ENCODE measurements around the gene MYCN. TPM values are rescaled to one million over a fixed set of nuclear protein-coding genes. Genes with fewer than 3 reads are reported as not detected.

The MYCN gene
- total RNA-seq, 2 donors from 2014 or later = 0.14 to 3.5 TPM

DNA sequence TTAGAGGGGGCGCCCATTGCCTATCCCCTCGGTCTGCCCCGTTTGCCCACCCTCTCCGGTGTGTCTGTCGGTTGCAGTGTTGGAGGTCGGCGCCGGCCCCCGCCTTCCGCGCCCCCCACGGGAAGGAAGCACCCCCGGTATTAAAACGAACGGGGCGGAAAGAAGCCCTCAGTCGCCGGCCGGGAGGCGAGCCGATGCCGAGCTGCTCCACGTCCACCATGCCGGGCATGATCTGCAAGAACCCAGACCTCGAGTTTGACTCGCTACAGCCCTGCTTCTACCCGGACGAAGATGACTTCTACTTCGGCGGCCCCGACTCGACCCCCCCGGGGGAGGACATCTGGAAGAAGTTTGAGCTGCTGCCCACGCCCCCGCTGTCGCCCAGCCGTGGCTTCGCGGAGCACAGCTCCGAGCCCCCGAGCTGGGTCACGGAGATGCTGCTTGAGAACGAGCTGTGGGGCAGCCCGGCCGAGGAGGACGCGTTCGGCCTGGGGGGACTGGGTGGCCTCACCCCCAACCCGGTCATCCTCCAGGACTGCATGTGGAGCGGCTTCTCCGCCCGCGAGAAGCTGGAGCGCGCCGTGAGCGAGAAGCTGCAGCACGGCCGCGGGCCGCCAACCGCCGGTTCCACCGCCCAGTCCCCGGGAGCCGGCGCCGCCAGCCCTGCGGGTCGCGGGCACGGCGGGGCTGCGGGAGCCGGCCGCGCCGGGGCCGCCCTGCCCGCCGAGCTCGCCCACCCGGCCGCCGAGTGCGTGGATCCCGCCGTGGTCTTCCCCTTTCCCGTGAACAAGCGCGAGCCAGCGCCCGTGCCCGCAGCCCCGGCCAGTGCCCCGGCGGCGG lies 1.7 kb downstream of the MYCN start:
- DNase-seq (ENCODE audit: low spot score) = no peak
- TF ChIP-seq POLR2AphosphoS5 (IDR thresholded peaks at IDR 0.05) (no peak), POLR2A (IDR thresholded peaks at IDR 0.05) (no peak)
- TF ChIP-seq, protein P1, sequence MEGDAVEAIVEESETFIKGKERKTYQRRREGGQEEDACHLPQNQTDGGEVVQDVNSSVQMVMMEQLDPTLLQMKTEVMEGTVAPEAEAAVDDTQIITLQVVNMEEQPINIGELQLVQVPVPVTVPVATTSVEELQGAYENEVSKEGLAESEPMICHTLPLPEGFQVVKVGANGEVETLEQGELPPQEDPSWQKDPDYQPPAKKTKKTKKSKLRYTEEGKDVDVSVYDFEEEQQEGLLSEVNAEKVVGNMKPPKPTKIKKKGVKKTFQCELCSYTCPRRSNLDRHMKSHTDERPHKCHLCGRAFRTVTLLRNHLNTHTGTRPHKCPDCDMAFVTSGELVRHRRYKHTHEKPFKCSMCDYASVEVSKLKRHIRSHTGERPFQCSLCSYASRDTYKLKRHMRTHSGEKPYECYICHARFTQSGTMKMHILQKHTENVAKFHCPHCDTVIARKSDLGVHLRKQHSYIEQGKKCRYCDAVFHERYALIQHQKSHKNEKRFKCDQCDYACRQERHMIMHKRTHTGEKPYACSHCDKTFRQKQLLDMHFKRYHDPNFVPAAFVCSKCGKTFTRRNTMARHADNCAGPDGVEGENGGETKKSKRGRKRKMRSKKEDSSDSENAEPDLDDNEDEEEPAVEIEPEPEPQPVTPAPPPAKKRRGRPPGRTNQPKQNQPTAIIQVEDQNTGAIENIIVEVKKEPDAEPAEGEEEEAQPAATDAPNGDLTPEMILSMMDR (IDR thresholded peaks at IDR 0.05) = no peak
- Histone ChIP-seq H3K27ac (no peak overlapping the region), H3K27me3 (replicated peaks; ENCODE audit: insufficient read depth) (peaks cover 3% of the 10 kb centered on the region), H3K4me1 (replicated peaks) (peaks cover 14% of the 10 kb centered on the region), H3K4me3 (peak overlapping the region; percentile 28 to 35), H3K9me3 (no peaks in the 10 kb centered on the region), H3K36me3 (no peaks in the 10 kb centered on the region)
- under 1% methylated on average over 45 of the region's 98 CpGs for WGBS
- intact Hi-C loops (cut with DNase I) = loop anchor here (2.0 to 10.0 kb wide), 3 partner anchors 307 to 673 kb away; no protein-coding TSS in a partner anchor

DNA sequence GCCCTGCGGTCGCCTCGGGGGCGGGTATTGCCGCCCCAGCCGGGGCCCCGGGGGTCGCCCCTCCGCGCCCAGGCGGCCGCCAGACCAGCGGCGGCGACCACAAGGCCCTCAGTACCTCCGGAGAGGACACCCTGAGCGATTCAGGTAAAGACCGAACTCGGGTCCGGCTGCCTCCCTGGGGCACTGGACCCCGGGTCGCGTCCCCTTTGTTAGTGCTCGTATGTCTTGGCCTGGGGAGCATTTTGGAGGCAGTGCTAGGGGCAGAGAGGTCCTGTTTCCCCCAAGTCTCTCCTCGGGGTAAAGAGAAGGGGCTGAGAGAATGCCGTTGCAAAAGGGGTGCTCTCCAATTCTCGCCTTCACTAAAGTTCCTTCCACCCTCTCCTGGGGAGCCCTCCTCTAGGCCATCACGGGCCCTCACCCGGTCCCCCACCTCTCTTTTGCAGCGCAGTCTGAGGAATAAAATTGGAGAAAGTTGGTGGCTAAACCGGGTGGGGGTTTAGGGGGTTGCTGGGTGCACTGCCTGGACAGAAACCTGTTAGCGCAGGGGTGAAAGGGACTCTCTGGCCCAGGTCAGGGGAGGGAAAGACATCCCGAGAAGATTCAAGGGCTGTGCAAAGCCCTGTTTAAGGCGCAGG lies 2.5 kb downstream of the MYCN start:
- no peak for DNase-seq (ENCODE audit: low spot score)
- whole genome bisulfite sequencing = 25% methylated on average over 30 of the region's 34 CpGs
- Histone ChIP-seq H3K27me3 (replicated peaks; ENCODE audit: insufficient read depth) (peaks cover 3% of the 10 kb centered on the region), H3K4me1 (replicated peaks) (peaks cover 14% of the 10 kb centered on the region), H3K27ac (no peak overlapping the region), H3K4me3 (peak overlapping the region; percentile 28 to 35), H3K9me3 (no peaks in the 10 kb centered on the region), H3K36me3 (no peaks in the 10 kb centered on the region)
- intact Hi-C loops (cut with DNase I) = loop anchor here (10.0 kb wide), 2 partner anchors 308 to 672 kb away; no protein-coding TSS in a partner anchor
- TF ChIP-seq, protein P1 (IDR thresholded peaks at IDR 0.05) = no peak
- TF ChIP-seq POLR2AphosphoS5 (IDR thresholded peaks at IDR 0.05) = no peak
- no peak for TF ChIP-seq POLR2A (IDR thresholded peaks at IDR 0.05)

DNA sequence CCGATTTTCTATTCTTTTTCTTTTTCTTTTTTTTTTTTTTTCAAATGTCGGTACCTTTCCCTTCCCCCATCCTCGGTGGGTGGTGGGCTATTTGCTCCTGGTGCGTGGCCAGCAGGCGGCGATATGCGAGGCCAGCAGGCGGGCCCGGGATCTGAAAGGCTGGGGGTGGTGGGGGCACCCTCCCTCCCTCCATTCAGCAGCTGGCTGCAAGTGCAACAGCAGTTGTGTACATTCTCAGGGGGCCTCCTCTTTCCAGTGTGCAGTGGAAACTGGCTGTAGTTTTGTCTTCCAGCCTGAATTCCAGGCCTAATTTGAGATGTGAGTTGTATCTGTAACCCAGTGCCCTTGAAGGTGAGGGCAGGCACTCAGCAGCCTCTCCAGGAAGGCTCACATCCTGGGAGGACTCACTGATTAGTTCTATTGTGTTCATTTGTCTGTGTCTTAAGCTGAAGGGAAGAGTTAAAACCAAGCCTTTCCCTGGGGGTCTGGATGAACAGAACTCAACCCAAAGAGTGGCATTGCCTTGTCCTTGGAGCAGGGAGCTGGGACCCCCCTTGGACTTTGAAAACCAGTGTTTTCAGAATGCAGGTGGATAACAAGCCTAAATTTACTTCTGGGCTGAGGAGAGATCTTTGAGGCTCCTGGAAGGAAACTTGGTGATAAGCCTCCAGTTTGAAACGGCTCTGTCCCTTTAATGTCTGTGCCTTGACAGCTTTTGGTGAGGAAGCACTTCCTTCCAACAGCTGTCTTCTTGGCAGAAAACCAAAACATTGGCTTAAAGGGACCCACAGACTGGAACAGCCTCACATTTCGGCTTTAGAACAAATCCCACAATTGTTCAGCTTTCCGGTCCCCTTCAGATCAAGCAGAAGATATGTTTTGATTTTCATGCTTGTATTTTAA lies 3.3 kb downstream of the MYCN start:
- TF ChIP-seq, protein P1 (IDR thresholded peaks at IDR 0.05) = no peak
- no peak for TF ChIP-seq POLR2A (IDR thresholded peaks at IDR 0.05)
- no peak for TF ChIP-seq POLR2AphosphoS5 (IDR thresholded peaks at IDR 0.05)
- H3K27ac ChIP-seq = no peak overlapping the region
- H3K27me3 ChIP-seq (replicated peaks; ENCODE audit: insufficient read depth) = peaks cover 3% of the 10 kb centered on the region
- no peak overlapping the region for H3K4me3 ChIP-seq
- H3K9me3 ChIP-seq = no peaks in the 10 kb centered on the region
- H3K36me3 ChIP-seq = no peaks in the 10 kb centered on the region
- peaks cover 14% of the 10 kb centered on the region for H3K4me1 ChIP-seq (replicated peaks)
- DNase-seq (ENCODE audit: low spot score) = no peak
- 20% methylated on average over 12 of the region's 12 CpGs for WGBS
- intact Hi-C loops (cut with DNase I) = loop anchor here (10.0 kb wide), 2 partner anchors 309 to 671 kb away; no protein-coding TSS in a partner anchor

DNA sequence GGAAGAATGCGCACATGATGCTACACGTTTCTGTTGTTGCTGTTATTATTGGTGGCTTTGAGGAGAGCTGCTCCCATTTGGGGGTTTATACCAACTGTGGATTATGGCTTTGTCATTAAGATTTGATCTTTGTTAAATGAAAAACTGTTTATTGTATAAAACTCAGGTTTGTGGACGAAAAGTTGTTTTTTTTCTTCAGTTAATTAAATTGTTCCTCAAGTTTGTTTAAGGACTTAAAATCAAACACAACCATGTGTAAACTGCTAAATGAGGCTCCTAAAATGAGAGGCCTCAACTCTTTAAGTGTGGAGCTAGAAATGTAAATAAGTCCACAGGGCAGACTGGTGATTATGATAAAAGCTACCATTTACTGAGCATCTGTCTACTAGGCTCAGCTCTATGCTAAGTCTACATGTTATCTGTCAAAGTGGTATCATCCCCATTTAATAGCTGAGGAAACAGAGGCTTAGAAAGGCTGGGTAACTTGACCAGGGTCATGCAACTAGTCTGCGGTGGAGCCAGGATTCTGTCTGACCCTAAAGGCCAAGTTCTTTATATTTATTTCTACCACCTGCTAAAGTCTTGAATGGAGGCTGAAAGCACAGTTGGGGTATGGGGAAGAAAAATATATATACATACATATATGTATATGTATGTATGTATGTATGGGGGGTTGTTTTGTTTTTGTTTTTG lies 4.1 kb downstream of the MYCN start:
- no peak overlapping the region for H3K4me3 ChIP-seq
- H3K36me3 ChIP-seq = no peaks in the 10 kb centered on the region
- peaks cover 3% of the 10 kb centered on the region for H3K27me3 ChIP-seq (replicated peaks; ENCODE audit: insufficient read depth)
- H3K27ac ChIP-seq = no peak overlapping the region
- WGBS = 63% methylated on average over 4 of the region's 4 CpGs
- TF ChIP-seq POLR2AphosphoS5 (IDR thresholded peaks at IDR 0.05) = no peak
- TF ChIP-seq POLR2A (IDR thresholded peaks at IDR 0.05) = no peak
- TF ChIP-seq, protein P1 (IDR thresholded peaks at IDR 0.05) = no peak
- DNase-seq (ENCODE audit: low spot score) = no peak
- H3K9me3 ChIP-seq = no peaks in the 10 kb centered on the region
- peaks cover 14% of the 10 kb centered on the region for H3K4me1 ChIP-seq (replicated peaks)
- intact Hi-C loops (cut with DNase I) = loop anchor here (10.0 kb wide), 2 partner anchors 310 to 670 kb away; no protein-coding TSS in a partner anchor

All from prostate gland (tissue), 2 donors.